GM12801 (cell line): ENCODE data around the gene CERS6.

Experiments
- TF ChIP-seq, protein P1 (sequence below): IDR thresholded peaks from one replicate; pipeline ENCODE4 v1.5.1; 2011; ENCODE audit warnings: control low read depth; ENCODE audit not compliant: insufficient read length; ENCODE audit errors: extremely low read depth

CERS6 gene

DNA sequence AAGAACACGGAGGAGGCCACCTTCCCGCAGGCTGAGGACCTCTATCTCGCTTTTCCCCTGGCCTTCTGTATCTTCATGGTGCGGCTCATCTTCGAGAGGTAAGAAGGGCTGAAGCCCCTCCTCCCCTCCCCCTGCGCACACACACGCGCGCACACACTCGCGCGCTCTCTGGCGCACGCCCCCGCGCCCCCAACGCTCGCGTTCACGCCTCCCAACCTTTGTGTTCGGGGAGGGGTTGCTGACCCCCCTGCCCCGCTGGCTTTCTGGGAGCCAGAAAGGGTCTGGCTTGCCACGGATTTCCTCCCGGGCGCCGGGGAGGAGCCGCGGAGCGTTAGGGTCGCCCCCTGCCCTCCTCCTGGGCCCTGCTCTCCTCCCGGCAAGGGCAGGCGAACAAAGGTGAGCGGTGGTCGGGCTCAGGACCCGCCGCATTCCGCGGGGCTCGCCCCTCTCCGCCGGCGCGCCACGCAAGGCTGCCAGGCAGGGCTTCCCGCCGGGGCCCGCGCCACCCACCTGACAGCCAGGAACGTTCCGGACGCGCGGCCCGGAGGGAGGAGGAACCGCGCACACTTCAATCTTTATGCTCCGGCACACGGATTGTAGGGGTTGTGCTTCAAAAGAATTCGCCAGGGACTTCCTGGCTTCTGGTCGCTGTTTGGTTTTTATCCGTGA lies 583 bp downstream of the CERS6 start:
- TF ChIP-seq, protein P1, sequence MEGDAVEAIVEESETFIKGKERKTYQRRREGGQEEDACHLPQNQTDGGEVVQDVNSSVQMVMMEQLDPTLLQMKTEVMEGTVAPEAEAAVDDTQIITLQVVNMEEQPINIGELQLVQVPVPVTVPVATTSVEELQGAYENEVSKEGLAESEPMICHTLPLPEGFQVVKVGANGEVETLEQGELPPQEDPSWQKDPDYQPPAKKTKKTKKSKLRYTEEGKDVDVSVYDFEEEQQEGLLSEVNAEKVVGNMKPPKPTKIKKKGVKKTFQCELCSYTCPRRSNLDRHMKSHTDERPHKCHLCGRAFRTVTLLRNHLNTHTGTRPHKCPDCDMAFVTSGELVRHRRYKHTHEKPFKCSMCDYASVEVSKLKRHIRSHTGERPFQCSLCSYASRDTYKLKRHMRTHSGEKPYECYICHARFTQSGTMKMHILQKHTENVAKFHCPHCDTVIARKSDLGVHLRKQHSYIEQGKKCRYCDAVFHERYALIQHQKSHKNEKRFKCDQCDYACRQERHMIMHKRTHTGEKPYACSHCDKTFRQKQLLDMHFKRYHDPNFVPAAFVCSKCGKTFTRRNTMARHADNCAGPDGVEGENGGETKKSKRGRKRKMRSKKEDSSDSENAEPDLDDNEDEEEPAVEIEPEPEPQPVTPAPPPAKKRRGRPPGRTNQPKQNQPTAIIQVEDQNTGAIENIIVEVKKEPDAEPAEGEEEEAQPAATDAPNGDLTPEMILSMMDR, result no peak

DNA sequence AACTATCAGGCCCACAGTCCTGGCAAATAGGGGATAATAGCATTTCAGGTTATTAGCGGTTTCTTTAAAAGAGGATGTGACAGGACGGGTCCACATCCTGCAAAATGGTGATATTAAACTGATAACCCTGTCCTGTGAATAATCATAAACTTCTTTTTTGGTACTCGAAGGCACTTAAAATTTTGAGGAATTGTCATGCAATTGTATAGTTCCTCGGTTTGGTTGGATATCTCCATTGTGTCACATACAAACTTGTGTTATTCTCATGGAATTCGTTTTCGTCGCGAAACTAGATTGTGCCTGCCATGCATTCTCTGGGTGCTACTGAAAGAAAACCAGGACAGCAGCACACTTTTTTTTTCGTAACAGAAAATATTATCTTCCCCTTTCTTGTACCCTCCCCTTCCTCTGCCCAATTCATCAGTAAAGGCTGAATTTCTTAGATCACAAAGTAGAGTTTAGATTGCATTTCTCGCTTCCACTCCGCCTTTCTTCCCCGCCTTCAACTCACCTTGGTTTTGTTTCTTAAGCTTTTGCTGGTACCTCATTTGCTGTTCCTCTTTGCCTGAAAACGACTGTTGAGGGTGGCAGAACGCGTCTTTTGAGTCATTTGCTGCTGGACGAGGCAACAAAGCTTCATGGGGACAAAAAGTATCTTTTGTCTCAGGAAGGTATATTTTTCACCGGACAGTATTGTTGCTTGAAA lies 1.3 kb downstream of the CERS6 start:
- TF ChIP-seq, protein P1, result no peak

DNA sequence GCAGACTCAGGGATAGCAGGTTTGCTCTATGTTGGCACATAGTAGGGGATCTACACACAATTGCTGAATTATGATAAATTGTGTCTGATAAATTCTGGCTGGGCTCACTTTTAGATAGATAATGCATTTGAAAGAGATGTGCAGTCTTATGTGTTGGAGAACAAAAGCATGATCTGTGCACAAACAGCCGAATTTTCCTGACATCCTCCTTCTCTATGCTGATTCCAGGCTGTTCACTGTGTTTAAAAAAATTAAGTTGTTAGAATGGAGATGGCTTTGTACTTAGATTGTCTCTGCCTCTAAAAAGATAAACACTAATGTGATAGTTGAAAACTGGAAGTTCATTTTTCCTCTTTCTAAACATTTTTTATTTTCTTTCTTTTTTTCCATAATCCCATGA lies 2.1 kb downstream of the CERS6 start:
- TF ChIP-seq, protein P1, result no peak

DNA sequence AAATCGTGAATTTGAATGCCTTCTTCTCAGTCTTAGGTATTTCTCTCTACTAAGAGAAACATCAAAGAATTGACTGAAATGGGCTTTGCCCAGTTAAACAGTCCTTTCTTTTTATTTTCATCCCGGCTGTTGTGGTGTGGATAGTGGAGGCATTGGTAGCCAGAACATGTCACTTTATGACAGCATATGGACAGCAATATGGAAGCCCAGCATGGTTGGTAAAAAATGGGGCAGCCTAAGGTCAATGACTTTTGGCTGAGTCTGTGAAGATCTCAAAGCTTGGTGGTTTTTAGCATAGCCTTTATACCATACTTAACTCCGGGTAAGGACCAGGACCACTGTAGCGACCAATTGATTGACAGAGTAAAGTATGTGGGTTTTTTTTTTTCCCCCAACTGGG lies 3.2 kb downstream of the CERS6 start:
- TF ChIP-seq, protein P1, result no peak

DNA sequence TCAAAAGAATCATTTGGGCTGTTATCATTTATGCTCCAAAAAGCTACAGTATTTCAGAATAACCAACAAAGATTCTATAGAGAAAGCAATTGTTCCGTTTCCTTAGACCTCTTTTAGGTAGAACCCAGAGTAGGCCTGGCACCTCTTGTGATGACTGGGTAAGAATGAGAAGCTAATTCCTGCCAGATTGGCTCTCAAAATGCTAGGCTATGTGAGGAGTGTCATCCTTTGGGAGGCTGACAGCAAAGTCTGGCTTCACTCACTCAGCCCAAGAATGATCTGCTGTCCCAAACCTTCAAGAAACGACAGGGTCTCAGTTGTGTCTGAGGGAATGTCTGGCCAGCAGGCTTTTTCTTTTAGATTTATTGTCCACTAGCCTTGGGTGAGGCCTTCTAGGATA lies 4.5 kb downstream of the CERS6 start:
- TF ChIP-seq, protein P1, result no peak

DNA sequence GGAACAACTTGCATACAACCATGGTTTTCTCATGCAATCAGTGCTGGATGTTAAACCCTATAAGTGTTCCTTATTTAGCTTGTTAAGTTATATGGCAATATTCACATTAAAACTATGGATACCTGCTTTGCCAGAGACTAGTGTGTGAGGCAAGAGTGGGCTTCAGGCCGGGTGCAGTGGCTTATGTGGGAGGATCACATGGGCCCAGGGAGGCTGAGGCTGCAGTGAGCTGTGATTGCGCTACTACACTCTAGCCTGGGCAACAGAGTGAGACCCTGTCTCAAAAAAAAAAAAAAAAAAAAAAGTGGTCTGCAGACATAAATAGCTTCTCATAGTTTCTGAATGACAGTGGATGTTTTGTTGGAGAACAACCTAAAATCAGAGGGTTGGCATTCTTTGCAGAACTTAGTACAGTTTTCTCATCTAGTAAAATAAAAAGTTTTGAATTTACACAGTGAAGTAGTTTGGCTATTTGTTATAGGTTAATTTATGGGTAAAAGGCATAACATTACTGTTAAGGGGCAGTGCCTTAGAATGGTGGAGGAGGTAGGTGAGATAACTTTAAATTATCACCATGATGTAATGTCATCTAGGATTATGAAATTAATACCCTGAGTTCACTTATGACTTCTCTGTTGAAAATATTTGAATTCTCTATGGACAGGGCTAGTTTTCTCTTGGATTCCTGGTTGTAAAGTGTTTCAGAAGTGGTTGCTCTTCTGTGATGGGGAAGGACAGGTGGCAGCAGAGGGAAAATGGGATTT lies 5.3 kb downstream of the CERS6 start:
- TF ChIP-seq, protein P1, result no peak

DNA sequence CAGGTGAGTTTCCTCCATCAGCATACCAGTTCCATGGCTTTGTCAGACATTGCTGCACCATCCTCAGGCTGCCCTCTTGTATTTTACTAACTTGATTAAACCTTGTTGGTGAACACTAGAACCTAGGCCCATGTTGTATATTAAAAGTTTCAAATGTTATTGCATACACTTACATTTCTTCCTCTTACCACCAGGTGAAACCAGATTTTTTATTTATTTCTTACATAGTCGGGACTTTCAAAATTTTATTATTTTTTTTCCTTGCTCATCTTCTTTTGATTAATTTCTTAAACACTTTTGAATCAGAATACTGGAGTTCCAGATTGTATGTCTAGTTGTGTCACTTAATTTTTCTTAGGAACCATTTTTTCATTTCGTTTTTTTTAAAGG lies 5.9 kb downstream of the CERS6 start:
- TF ChIP-seq, protein P1, result no peak
